Loucy (cell line): ENCODE measurements around the gene PAK1.
A peak's percentile ranks its signal among the peaks of the same experiment; 100 is the strongest.

ENCODE experiments used
- H2AFZ ChIP-seq: fragments of 200-600 bp; sonication (generic); 2 replicates; pipeline ENCODE4 v1.6.0; 2016; ENCODE audit warnings: antibody characterized with exemption, mild to moderate bottlenecking, low read length, moderate library complexity
- H3F3A ChIP-seq: fragments of 200-600 bp; 2 replicates; pipeline ENCODE4 v1.6.0; 2016; ENCODE audit warnings: antibody characterized with exemption, low read depth, mild to moderate bottlenecking
- H3K27me3 ChIP-seq: fragments of 200-600 bp; sonication (generic); 2 replicates; pipeline ENCODE4 v1.6.1; 2014; ENCODE audit warnings: low read length, mild to moderate bottlenecking; ENCODE audit not compliant: insufficient read depth, poor library complexity, severe bottlenecking
- H3K36me3 ChIP-seq: fragments of 200-600 bp; sonication (generic); 2 replicates; pipeline ENCODE4 v1.6.1; 2016; ENCODE audit warnings: low read length; ENCODE audit not compliant: insufficient read depth
- H3K4me1 ChIP-seq: fragments of 200-600 bp; sonication (generic); 2 replicates; pipeline ENCODE4 v1.5.1; 2014; ENCODE audit warnings: low read length, mild to moderate bottlenecking; ENCODE audit not compliant: insufficient read depth, poor library complexity, severe bottlenecking
- H3K4me2 ChIP-seq: fragments of 200-600 bp; sonication (generic); 2 replicates; pipeline ENCODE4 v1.6.0; 2014; ENCODE audit warnings: antibody characterized with exemption, low read length, low read depth, mild to moderate bottlenecking; ENCODE audit not compliant: poor library complexity, severe bottlenecking
- H3K4me3 ChIP-seq: fragments of 200-600 bp; sonication (generic); 2 replicates; pipeline ENCODE4 v1.5.1; 2014; ENCODE audit warnings: low read length, mild to moderate bottlenecking, mixed read lengths; ENCODE audit not compliant: poor library complexity, severe bottlenecking
- H3K79me2 ChIP-seq: fragments of 200-600 bp; sonication (generic); 2 replicates; pipeline ENCODE4 v1.6.1; 2014; ENCODE audit warnings: low read length; ENCODE audit not compliant: insufficient read depth
- H3K9ac ChIP-seq: fragments of 200-600 bp; sonication (generic); 2 replicates; pipeline ENCODE4 v1.6.0; 2014; ENCODE audit warnings: mild to moderate bottlenecking, low read depth, low read length, moderate library complexity; ENCODE audit not compliant: poor library complexity, severe bottlenecking
- H3K9me2 ChIP-seq: fragments of 200-600 bp; sonication (generic); replicated peaks from 2 replicates; pipeline ENCODE4 v1.6.1; 2016; ENCODE audit warnings: low read depth, low read length, mixed read lengths
- H3K9me3 ChIP-seq: fragments of 200-600 bp; sonication (generic); 2 replicates; pipeline ENCODE4 v1.6.1; 2014; ENCODE audit warnings: mild to moderate bottlenecking, antibody characterized with exemption, low read length, low read depth; ENCODE audit not compliant: insufficient read depth
- H4K20me1 ChIP-seq: fragments of 200-600 bp; sonication (generic); 2 replicates; pipeline ENCODE4 v1.6.0; 2014; ENCODE audit warnings: antibody characterized with exemption, low read length, mild to moderate bottlenecking; ENCODE audit not compliant: insufficient read depth, poor library complexity, severe bottlenecking
- CTCF ChIP-seq: fragments of 200-600 bp; sonication (generic); conservative IDR thresholded peaks from 2 replicates; pipeline ENCODE4 v1.5.1; 2014; ENCODE audit warnings: mild to moderate bottlenecking, antibody characterized with exemption, low read length
- EZH2phosphoT487 ChIP-seq: fragments of 200-600 bp; IDR thresholded peaks from 2 replicates; pipeline ENCODE4 v1.6.1; 2018; ENCODE audit warnings: antibody characterized with exemption, mild to moderate bottlenecking, moderate library complexity, borderline replicate concordance

Gene PAK1

GRCh38 chr11:77409046-77409445 is 64.8 kb downstream of the PAK1 start:
- Histone ChIP-seq H4K20me1 (peaks cover 6% of the 10 kb centered on the region), H3K36me3 (no peaks in the 10 kb centered on the region), H2AFZ (no peak overlapping the region), H3K4me2 (no peak overlapping the region), H3K27me3 (no peaks in the 10 kb centered on the region), H3K9ac (no peak overlapping the region), H3K9me3 (no peaks in the 10 kb centered on the region), H3K4me1 (peaks cover 50% of the 10 kb centered on the region), H3K9me2 (no peaks in the 10 kb centered on the region), H3K79me2 (peaks cover 60% of the 10 kb centered on the region), H3K4me3 (no peak overlapping the region), H3F3A (no peaks in the 10 kb centered on the region)
- TF ChIP-seq EZH2phosphoT487 (no peak), CTCF (no peak)

- Histone ChIP-seq H3K4me1 (peaks cover 45% of the 10 kb centered on the region), H3K9me3 (no peaks in the 10 kb centered on the region), H3K79me2 (peaks cover 60% of the 10 kb centered on the region), H3K9ac (peak overlapping the region; percentile 3), H3K4me2 (peak overlapping the region; percentile 36), H3K9me2 (no peaks in the 10 kb centered on the region), H2AFZ (no peak overlapping the region), H3F3A (no peaks in the 10 kb centered on the region), H3K4me3 (no peak overlapping the region), H3K36me3 (no peaks in the 10 kb centered on the region), H3K27me3 (no peaks in the 10 kb centered on the region), H4K20me1 (peaks cover 9% of the 10 kb centered on the region)
- TF ChIP-seq EZH2phosphoT487: no peak
- TF ChIP-seq CTCF: no peak
Measured at GRCh38 chr11:77407613-77408012, 66.3 kb downstream of the PAK1 start.

GRCh38 chr11:77406396-77406795 is 67.5 kb downstream of the PAK1 start:
- H3K79me2 ChIP-seq: peaks cover 61% of the 10 kb centered on the region

More at GRCh38 chr11:77406396-77406795, 67.5 kb downstream of the PAK1 start:
- TF ChIP-seq EZH2phosphoT487 (no peak), CTCF (no peak)
- Histone ChIP-seq H3K36me3 (no peaks in the 10 kb centered on the region), H4K20me1 (peaks cover 17% of the 10 kb centered on the region), H3K4me2 (no peak overlapping the region), H3K4me1 (peaks cover 41% of the 10 kb centered on the region), H3K27me3 (no peaks in the 10 kb centered on the region), H3K9ac (no peak overlapping the region), H3K9me3 (no peaks in the 10 kb centered on the region), H3F3A (no peaks in the 10 kb centered on the region), H3K9me2 (no peaks in the 10 kb centered on the region), H2AFZ (no peak overlapping the region), H3K4me3 (no peak overlapping the region)
